ENCODE results near the gene TRIM66. TPM values are rescaled to one million over a fixed set of nuclear protein-coding genes. Genes with fewer than 3 reads are reported as not detected.

Gene TRIM66
- total RNA-seq, 4 donors from 2014 or later = 7.7 to 48.5 (median 9.4) TPM

DNA sequence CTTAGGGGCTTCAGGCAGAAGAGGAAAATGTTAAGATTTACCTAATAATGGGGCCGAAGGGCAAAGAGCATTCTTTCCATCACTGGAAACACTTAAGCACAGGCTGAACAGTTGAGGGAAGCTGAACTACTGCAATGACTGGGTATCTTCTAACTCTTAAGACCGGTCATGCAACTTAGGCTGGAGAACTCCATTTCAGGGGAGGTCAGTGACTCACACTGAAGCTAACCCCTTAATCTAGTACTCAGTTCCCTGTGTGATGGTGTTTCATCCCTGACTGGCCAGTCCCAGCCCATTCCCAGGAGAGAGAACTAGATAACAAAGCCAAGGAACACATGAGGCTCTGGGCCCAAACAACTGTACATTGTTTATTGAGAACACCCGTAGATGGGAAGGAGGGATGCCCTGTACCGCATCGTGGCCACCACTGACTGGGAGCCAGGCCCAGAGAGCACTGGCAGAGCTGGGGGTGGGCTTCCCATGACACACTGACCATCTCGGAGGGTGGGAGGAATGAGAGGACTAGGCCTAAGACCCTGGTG is 10.6 kb upstream of the TRIM66 start:
- DNase-seq = no peak
- H3K4me3 ChIP-seq (replicated peaks in 1 of 3) = no peak overlapping the region
- no peak for TF ChIP-seq POLR2A (IDR thresholded peaks at IDR 0.05)
- TF ChIP-seq, protein P1, sequence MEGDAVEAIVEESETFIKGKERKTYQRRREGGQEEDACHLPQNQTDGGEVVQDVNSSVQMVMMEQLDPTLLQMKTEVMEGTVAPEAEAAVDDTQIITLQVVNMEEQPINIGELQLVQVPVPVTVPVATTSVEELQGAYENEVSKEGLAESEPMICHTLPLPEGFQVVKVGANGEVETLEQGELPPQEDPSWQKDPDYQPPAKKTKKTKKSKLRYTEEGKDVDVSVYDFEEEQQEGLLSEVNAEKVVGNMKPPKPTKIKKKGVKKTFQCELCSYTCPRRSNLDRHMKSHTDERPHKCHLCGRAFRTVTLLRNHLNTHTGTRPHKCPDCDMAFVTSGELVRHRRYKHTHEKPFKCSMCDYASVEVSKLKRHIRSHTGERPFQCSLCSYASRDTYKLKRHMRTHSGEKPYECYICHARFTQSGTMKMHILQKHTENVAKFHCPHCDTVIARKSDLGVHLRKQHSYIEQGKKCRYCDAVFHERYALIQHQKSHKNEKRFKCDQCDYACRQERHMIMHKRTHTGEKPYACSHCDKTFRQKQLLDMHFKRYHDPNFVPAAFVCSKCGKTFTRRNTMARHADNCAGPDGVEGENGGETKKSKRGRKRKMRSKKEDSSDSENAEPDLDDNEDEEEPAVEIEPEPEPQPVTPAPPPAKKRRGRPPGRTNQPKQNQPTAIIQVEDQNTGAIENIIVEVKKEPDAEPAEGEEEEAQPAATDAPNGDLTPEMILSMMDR (IDR thresholded peaks at IDR 0.05) = no peak
- H3K9me3 ChIP-seq = no peaks in the 10 kb centered on the region
- peaks cover 48 to 56% of the 10 kb centered on the region in 2 donors for H3K36me3 ChIP-seq
- H3K4me1 ChIP-seq = peaks cover 5 to 8% of the 10 kb centered on the region in 2 donors
- intact Hi-C loops (cut with DNase I) = loop anchor here (10.0 kb wide), 1 partner anchor 112 kb away; no protein-coding TSS in a partner anchor
- H3K27ac ChIP-seq = no peak overlapping the region
- H3K27me3 ChIP-seq = no peaks in the 10 kb centered on the region
- 85 to 90% methylated on average over 6 of the region's 6 CpGs for WGBS, 2 donors

DNA sequence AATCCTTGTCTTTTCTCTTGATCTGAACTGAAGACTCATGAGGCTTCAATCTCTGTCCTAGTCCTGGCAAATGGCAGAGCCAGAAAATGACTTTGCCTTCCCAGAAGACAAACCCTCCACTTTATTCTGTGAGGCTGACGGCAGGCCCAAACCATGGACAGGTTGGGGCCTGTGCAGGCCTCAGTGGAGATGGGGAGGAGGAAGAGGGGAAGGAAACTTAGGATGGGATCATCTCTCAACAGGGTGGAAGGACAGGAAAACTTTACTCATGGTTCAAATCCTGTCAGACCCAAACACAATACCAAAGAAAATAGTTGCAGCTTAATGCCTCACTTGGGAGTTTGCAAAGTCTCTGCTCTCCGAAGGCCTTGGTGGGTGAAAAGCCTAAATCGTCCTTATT is 10.0 kb upstream of the TRIM66 start:
- no peaks in the 10 kb centered on the region for H3K9me3 ChIP-seq
- TF ChIP-seq POLR2A (IDR thresholded peaks at IDR 0.05) = no peak
- H3K4me3 ChIP-seq (replicated peaks in 1 of 3) = no peak overlapping the region
- intact Hi-C loops (cut with DNase I) = loop anchor here (10.0 kb wide), 1 partner anchor 112 kb away; no protein-coding TSS in a partner anchor
- DNase-seq = no peak
- no peaks in the 10 kb centered on the region for H3K27me3 ChIP-seq
- 79 to 80% methylated on average over 3 of the region's 3 CpGs for WGBS, 2 donors
- H3K36me3 ChIP-seq = peaks cover 45 to 51% of the 10 kb centered on the region in 2 donors
- H3K27ac ChIP-seq = no peak overlapping the region
- peaks cover 5 to 14% of the 10 kb centered on the region in 2 donors for H3K4me1 ChIP-seq

DNA sequence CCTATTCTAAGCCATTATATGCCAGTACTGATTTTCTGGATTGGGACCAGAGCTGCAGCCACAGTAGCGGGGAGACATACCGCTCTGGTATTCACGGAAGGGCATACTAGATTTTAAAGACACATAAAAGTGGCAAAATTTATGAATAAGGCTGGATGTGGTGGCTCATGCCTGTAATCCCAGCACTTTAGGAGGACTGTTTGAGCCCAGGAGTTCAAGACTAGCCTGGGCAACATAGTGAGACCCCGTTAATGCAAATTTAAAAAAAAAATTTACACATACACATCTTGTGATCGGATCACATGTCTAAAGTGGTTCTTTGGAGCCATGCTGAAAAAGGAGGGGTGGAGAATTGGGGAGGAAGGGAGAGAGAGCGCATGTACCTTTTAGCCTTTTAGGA is 9.1 kb upstream of the TRIM66 start:
- intact Hi-C loops (cut with DNase I) = loop anchor here (10.0 kb wide), 1 partner anchor 113 kb away; no protein-coding TSS in a partner anchor
- Histone ChIP-seq H3K36me3 (peaks cover 37 to 43% of the 10 kb centered on the region in 2 donors), H3K9me3 (no peaks in the 10 kb centered on the region), H3K27me3 (no peaks in the 10 kb centered on the region), H3K4me3 (replicated peaks in 1 of 3) (no peak overlapping the region), H3K27ac (no peak overlapping the region), H3K4me1 (peaks cover 8 to 19% of the 10 kb centered on the region in 2 donors)
- no peak for TF ChIP-seq POLR2A (IDR thresholded peaks at IDR 0.05)
- TF ChIP-seq, protein P1 (IDR thresholded peaks at IDR 0.05) = no peak
- DNase-seq = no peak
- WGBS, 2 donors = 90 to 97% methylated on average over 6 of the region's 6 CpGs

DNA sequence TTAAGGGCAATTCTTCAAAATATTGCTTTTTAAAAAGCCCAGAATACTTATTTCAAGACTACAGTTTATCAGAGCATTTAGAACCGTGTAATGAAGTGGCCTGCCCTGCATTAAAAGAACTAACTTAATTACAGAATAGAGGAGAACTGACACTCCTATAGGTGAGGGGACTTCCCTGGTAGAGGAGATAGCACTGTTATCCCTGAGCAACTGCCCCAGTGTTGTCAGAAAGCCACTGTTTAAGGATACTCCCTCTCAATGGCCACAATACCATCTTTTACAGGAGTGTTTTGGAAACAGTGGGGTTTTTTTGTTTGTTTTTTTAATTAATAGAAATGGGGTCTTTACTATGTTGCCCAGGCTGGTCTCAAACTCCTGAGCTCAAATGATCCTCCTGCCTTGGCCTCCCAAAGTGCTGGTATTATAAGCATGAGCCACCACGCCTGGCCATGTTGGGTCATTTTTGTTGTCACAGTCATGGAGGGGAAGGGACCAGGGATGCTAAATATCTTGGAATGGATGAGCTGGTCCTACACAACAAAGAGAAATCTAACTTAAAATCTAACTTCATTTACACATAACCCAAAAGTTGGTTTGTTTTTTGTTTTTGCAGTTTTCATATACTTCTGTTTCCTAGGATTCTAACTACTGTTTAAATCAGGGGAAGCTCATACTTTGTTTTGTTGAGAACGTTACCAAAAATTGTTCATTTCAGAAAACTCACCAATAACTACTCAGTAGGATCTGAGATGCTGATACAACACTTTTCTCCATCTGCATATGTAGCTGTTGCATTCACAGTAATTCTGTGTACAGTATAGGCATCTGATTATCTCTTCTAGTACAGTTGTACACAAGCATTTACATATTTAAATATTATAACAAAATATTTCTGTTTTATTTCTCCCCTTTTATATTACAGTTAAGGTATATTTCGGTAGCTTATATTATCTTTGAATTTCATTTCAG is 8.2 kb upstream of the TRIM66 start:
- Histone ChIP-seq H3K9me3 (no peaks in the 10 kb centered on the region), H3K4me3 (replicated peaks in 1 of 3) (no peak overlapping the region), H3K4me1 (peaks cover 12 to 23% of the 10 kb centered on the region in 2 donors), H3K27ac (no peak overlapping the region), H3K27me3 (no peaks in the 10 kb centered on the region), H3K36me3 (peaks cover 35 to 39% of the 10 kb centered on the region in 2 donors)
- intact Hi-C loops (cut with DNase I) = loop anchor here (10.0 kb wide), 1 partner anchor 114 kb away; no protein-coding TSS in a partner anchor
- 89% methylated on average over 4 of the region's 4 CpGs for WGBS, 2 donors
- DNase-seq = no peak
- TF ChIP-seq POLR2A (IDR thresholded peaks at IDR 0.05) = no peak
- TF ChIP-seq, protein P1 (IDR thresholded peaks at IDR 0.05) = no peak

DNA sequence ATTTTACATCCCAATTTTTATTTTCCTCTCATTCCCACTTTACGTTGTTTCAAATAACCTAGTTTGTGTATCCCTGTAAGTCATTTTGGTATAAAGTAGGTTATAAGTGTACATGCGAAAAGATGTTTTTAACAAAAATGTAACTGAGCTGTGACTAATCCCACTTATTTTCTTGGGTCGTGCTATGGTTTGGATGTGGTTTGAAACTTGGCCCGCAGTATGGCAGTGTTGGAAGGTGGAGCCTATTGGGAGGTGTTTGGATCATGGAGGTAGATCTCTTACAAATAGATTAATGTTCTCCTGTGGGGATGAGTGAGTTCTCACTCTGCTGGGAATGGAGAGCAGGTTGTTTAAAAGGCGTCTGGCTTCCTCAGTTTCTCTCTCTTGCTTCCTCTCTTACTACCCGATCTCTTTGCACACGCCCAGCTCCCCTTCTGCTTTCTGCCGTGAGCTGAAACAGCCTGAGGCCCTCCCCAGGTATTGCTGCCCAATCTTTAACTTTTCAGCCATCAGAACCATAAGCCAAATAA is 7.3 kb upstream of the TRIM66 start:
- Histone ChIP-seq H3K4me3 (replicated peaks in 1 of 3) (no peak overlapping the region), H3K27ac (no peak overlapping the region), H3K27me3 (no peaks in the 10 kb centered on the region), H3K36me3 (peaks cover 36 to 39% of the 10 kb centered on the region in 2 donors), H3K4me1 (peaks cover 12 to 27% of the 10 kb centered on the region in 2 donors), H3K9me3 (no peaks in the 10 kb centered on the region)
- no peak for DNase-seq
- no peak for TF ChIP-seq POLR2A (IDR thresholded peaks at IDR 0.05)
- TF ChIP-seq, protein P1 (IDR thresholded peaks at IDR 0.05) = no peak
- 86 to 93% methylated on average over 8 of the region's 8 CpGs for WGBS, 2 donors
- intact Hi-C loops (cut with DNase I) = loop anchor here (10.0 kb wide), 1 partner anchor 115 kb away; no protein-coding TSS in a partner anchor

All from thyroid gland (tissue), 4 donors.